Measurements from ENCODE around the gene BRI3. TPM values are rescaled to one million over a fixed set of nuclear protein-coding genes. Genes with fewer than 3 reads are reported as not detected.

BRI3 gene, protein sequence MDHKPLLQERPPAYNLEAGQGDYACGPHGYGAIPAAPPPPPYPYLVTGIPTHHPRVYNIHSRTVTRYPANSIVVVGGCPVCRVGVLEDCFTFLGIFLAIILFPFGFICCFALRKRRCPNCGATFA
- total RNA-seq, result 37.7 and 57.4 TPM in 2 replicates

DNA sequence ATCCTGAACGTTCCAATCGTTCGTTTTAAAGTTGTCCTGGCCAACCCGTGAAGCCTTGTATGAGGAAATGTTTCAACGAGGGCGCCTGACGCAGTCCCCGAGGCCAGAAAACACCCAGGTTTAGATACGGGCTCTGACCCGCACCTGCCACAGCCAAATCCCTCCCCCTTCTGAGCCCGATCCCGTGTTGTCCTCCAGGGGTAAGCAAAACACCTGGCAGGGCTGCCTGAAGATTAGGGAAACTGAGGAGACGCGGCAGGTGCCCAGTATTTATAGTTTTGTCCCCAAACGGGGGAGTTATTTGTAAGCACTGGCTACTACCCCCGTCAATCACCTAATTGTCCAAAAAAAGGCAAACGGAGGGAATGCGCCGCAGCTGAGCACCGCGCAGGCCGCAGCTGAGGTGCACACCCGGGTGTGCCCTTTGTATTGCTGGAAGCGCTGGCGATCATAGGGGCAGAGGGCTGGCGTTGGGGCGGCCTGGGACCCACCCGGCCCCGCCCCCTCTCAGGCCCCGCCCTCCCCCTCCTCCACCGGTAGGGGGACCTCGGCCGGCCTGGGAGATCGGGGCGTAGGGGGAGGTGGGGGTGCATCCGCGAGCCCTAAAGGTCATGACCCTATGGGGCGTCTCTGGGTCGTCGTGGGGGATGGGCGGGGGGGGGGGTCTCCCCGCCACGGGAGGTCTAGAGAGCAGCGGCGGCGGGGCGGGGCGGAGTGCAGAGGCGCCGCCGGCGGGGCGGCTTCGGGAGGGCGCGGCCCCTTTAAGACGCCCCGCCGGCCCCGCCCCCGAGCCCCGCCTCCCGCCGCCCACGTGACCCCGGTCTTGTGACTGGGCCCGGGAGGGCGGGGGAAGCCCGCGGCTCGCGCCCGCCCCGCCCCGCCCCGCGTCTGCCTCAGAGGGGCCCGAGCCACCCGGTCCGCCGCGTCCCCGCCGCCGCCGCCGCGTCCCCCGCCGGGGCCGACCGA lies at the start of gene BRI3:
Gene BRI3 (plus strand): TSS at position 896 of the 966 bp plus-strand sequence. CDS start 110 bp downstream, outside the sequence.

GRCh38 chr7:98251601-98252424 lies 29.7 kb upstream of the BRI3 start, which contains the start of gene TECPR1:
Gene TECPR1, minus strand, starts transcription at chr7:98252232. Its CDS starts 6,086 bp downstream, at chr7:98246146.

Other genes with a start within 250 kb of the BRI3 start
- gene LMTK2, start 174.8 kb upstream of the BRI3 start, total RNA-seq, result 8.3 and 10.2 TPM in 2 replicates
- 1.3 and 2.2 TPM in 2 replicates for gene BHLHA15, start 70.2 kb upstream of the BRI3 start, total RNA-seq
- gene TECPR1, start 29.5 kb upstream of the BRI3 start, total RNA-seq, result 26.6 and 29.1 TPM in 2 replicates
- 1.1 and 1.7 TPM in 2 replicates for gene BAIAP2L1, start 119.4 kb downstream of the BRI3 start, total RNA-seq

All from uterine smooth muscle cell (primary cell).